PC-9 (cell line): ENCODE measurements around the gene MRPL19. TPM values are rescaled to one million over a fixed set of nuclear protein-coding genes. Genes with fewer than 3 reads are reported as not detected.

Experiments
- BruUV-seq: library from RNA; stranded (reverse); fragments of 400-500 nt; replicated peaks from 2 replicates; lab custom pipeline; 2021; lab: Mats Ljungman, UMichigan
- CTCF ChIA-PET: fragments of 300-600 bp; sonication (Branson Sonifier 250); formaldehyde crosslinking; loops from one replicate; lab custom pipeline; 2022; ENCODE audit warnings: antibody characterized with exemption; lab: Charles Lee
- POLR2A ChIA-PET: fragments of 300-600 bp; sonication (Branson Sonifier 250); formaldehyde crosslinking; loops from one replicate; lab custom pipeline; 2022; ENCODE audit warnings: antibody characterized with exemption; ENCODE audit not compliant: unreplicated experiment; lab: Charles Lee
- DNase-seq, 2 experiments: peaks; one replicate each; pipeline versions ENCODE4 v3.0.0 to v3.0.0-alpha.2; 2015 to 2022; ENCODE audit warnings: mixed read lengths in 1 of 2
- H2AFZ ChIP-seq: fragments of 200-600 bp; sonication (generic); 2 replicates; pipeline ENCODE4 v1.8.1; 2017; ENCODE audit warnings: antibody characterized with exemption
- H3F3A ChIP-seq: fragments of 200-600 bp; sonication (generic); 2 replicates; pipeline ENCODE4 v1.8.1; 2017; ENCODE audit warnings: antibody characterized with exemption, mild to moderate bottlenecking, low read depth; ENCODE audit not compliant: insufficient read depth
- H3K27ac ChIP-seq: fragments of 200-600 bp; sonication (generic); 2 replicates; pipeline ENCODE4 v1.6.1; 2016; ENCODE audit warnings: mixed run types
- H3K27me3 ChIP-seq: fragments of 200-600 bp; sonication (generic); 2 replicates; pipeline ENCODE4 v1.6.1; 2016; ENCODE audit warnings: low read depth, mixed run types; ENCODE audit not compliant: insufficient read depth
- H3K36me3 ChIP-seq: fragments of 200-600 bp; sonication (generic); 2 replicates; pipeline ENCODE4 v1.6.1; 2016; ENCODE audit warnings: low read depth, mixed run types
- H3K4me1 ChIP-seq: fragments of 200-600 bp; sonication (generic); replicated peaks from 2 replicates; pipeline ENCODE4 v1.6.1; 2016; ENCODE audit warnings: mixed run types; ENCODE audit not compliant: insufficient read depth
- H3K4me2 ChIP-seq: fragments of 200-600 bp; sonication (generic); 2 replicates; pipeline ENCODE4 v1.6.1; 2017; ENCODE audit warnings: mixed run types
- H3K4me3 ChIP-seq: fragments of 200-600 bp; sonication (generic); 2 replicates; pipeline ENCODE4 v1.6.1; 2016; ENCODE audit warnings: mixed run types
- H3K79me2 ChIP-seq: fragments of 200-600 bp; sonication (generic); 2 replicates; pipeline ENCODE4 v1.6.1; 2017; ENCODE audit warnings: low read depth, mixed run types
- H3K9me2 ChIP-seq: fragments of 200-600 bp; sonication (generic); 2 replicates; pipeline ENCODE4 v1.8.1; 2017; ENCODE audit warnings: mild to moderate bottlenecking; ENCODE audit not compliant: insufficient read depth
- H3K9me3 ChIP-seq: fragments of 200-600 bp; sonication (generic); 2 replicates; pipeline ENCODE4 v1.8.1; 2016; ENCODE audit warnings: low read depth; ENCODE audit not compliant: insufficient read depth
- H4K20me1 ChIP-seq: fragments of 200-600 bp; sonication (generic); 2 replicates; pipeline ENCODE4 v1.8.1; 2017; ENCODE audit not compliant: insufficient read depth
- CTCF ChIP-seq: fragments of 200-600 bp; sonication (generic); conservative IDR thresholded peaks from 2 replicates; pipeline ENCODE4 v1.6.1; 2017; ENCODE audit warnings: mixed run types, antibody characterized with exemption, mild to moderate bottlenecking, moderate library complexity
- EZH2 ChIP-seq: fragments of 200-600 bp; sonication (generic); IDR thresholded peaks from 2 replicates; pipeline ENCODE4 v1.8.0; 2017; ENCODE audit warnings: antibody characterized with exemption, low read depth
- intact Hi-C: fragments of 100-400 bp; cut with micrococcal nuclease; formaldehyde crosslinking; loops from one replicate; pipeline ENCODE4 v1.10.0; 2022; ENCODE audit not compliant: unreplicated experiment
- total RNA-seq: library from RNA; stranded (reverse); gene quantifications from 2 replicates; pipeline ENCODE4 v1.2.3, GENCODE V29; 2021

MRPL19 gene
- total RNA-seq, 1 experiment from 2014 or later: 46.5 TPM

GRCh38 chr2:75622929-75623328, 23.7 kb upstream of the MRPL19 start:
- intact Hi-C loops: no loop called here
- ChIA-PET CTCF (interaction anchor here (0.6 kb wide), 1 partner anchor 15 kb away, joined by 4 read pairs; no protein-coding TSS in a partner anchor), POLR2A (no interaction called here)
- Histone ChIP-seq H2AFZ (no peak overlapping the region), H3K4me3 (no peak overlapping the region), H3K4me2 (no peak overlapping the region), H3K27me3 (no peaks in the 10 kb centered on the region), H3K4me1 (peaks cover 17% of the 10 kb centered on the region), H3F3A (peaks cover 8% of the 10 kb centered on the region), H3K79me2 (no peaks in the 10 kb centered on the region), H3K27ac (no peak overlapping the region), H3K9me2 (no peaks in the 10 kb centered on the region), H3K36me3 (no peaks in the 10 kb centered on the region), H3K9me3 (no peaks in the 10 kb centered on the region; the same call in 1 of the 2 replicates), H4K20me1 (no peaks in the 10 kb centered on the region)
- DNase-seq: peak in 1 of 2 experiments; percentile 20
- TF ChIP-seq CTCF (no peak), EZH2 (no peak)
- no TSS peak for BruUV-seq

- H3K4me2 ChIP-seq: no peak overlapping the region
- TF ChIP-seq EZH2 (no peak), CTCF (peak; percentile 98)
- no peaks in the 10 kb centered on the region for H3K9me2 ChIP-seq
- H3K79me2 ChIP-seq: no peaks in the 10 kb centered on the region
- intact Hi-C loops: loop anchor here (1.0 to 5.0 kb wide), 6 partner anchors 54 to 936 kb away; no protein-coding TSS in a partner anchor
- no peaks in the 10 kb centered on the region for H4K20me1 ChIP-seq
- ChIA-PET POLR2A (interaction anchor here (0.5 to 0.6 kb wide), 3 partner anchors 18 to 98 kb away, joined by 3 to 9 read pairs (median 3); no protein-coding TSS in a partner anchor), CTCF (interaction anchor here (0.6 to 1.3 kb wide), 5 partner anchors 13 to 897 kb away, joined by 3 to 8 read pairs (median 5); no protein-coding TSS in a partner anchor)
- H3K36me3 ChIP-seq: no peaks in the 10 kb centered on the region
- no peaks in the 10 kb centered on the region for H3F3A ChIP-seq
- H3K4me3 ChIP-seq: no peak overlapping the region
- H3K27me3 ChIP-seq: no peaks in the 10 kb centered on the region
- no peaks in the 10 kb centered on the region for H3K9me3 ChIP-seq
- H3K27ac ChIP-seq: no peak overlapping the region
- BruUV-seq: no TSS peak
- peak; percentile 69 to 73 for DNase-seq
- H2AFZ ChIP-seq: no peak overlapping the region
- no peaks in the 10 kb centered on the region for H3K4me1 ChIP-seq
Observed at GRCh38 chr2:75627902-75628504, 18.6 kb upstream of the MRPL19 start.

GRCh38 chr2:75632091-75632701, 14.4 kb upstream of the MRPL19 start:
- Histone ChIP-seq H2AFZ (no peak overlapping the region), H3K9me2 (no peaks in the 10 kb centered on the region), H3K4me2 (no peak overlapping the region), H3K79me2 (no peaks in the 10 kb centered on the region), H3K27ac (no peak overlapping the region), H4K20me1 (no peaks in the 10 kb centered on the region), H3K4me3 (no peak overlapping the region), H3K4me1 (peaks cover 13% of the 10 kb centered on the region), H3K27me3 (no peaks in the 10 kb centered on the region), H3K9me3 (no peaks in the 10 kb centered on the region), H3F3A (peaks cover 11% of the 10 kb centered on the region; the same call in 1 of the 2 replicates), H3K36me3 (no peaks in the 10 kb centered on the region)
- ChIA-PET CTCF (no interaction called here), POLR2A (no interaction called here)
- no TSS peak for BruUV-seq
- TF ChIP-seq EZH2 (no peak), CTCF (no peak)
- peak in 1 of 2 experiments; percentile 24 for DNase-seq
- intact Hi-C loops: no loop called here
